Testis (tissue), 2 donors: Measurements from ENCODE around the gene CD274.

Experiments
- POLR2A ChIP-seq: fragments of 450-650 bp; IDR thresholded peaks from one replicate; pipeline ENCODE4 v1.6.1; 2017; ENCODE audit warnings: antibody characterized with exemption, mild to moderate bottlenecking, moderate library complexity
- TF ChIP-seq, protein P1 (sequence below), 3 experiments: fragments of 450-650 bp in 2 of 3; fragments of 200-600 bp in 1 of 3; sonication (generic) in 1 of 3; IDR thresholded peaks; one replicate each; pipeline ENCODE4 v1.5.1; 2016 to 2019; ENCODE audit warnings: antibody characterized with exemption in 3 of 3, mild to moderate bottlenecking in 2 of 3, moderate library complexity in 1 of 3

DNA sequence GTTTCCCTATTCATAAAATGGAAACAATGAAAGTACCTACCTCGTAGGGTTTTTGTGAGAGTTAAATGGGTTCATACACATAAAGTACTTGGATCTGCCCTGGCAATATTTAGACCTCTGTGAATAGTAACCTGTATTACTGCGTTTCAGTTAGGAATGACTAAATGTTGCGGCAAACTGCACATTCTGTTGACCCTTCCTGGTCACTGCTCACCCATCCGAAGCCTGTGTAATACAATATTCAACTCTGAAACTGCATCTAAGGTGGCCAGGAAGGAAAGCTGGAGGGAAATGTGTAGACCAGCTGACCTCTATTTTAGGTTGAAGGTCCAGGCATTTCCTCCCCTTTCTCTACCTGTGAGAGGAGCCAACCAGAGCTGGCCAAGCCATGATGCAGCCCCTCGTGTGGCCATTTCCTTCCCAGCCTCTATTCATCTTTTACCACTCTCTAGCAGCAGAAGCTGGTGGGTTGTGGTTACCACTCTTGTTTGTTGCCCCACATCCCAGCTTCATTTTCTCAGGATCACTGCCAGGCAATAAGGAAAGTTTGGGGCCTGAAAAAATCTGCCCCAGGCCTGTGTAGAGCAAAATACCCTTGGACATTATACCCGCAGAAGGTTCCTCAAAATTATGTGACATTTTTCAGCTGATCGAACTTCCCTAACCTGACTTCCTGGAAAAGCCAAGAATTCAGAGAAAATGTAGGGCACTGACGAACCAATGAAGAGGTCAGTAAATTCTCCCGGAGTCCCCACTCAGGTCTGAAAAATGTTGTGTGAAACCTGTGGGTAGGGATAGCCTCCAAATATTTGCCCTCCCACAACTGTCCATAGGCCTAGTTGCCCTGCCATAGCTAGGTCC, 39.5 kb downstream of the CD274 start:
- TF ChIP-seq, protein P1, sequence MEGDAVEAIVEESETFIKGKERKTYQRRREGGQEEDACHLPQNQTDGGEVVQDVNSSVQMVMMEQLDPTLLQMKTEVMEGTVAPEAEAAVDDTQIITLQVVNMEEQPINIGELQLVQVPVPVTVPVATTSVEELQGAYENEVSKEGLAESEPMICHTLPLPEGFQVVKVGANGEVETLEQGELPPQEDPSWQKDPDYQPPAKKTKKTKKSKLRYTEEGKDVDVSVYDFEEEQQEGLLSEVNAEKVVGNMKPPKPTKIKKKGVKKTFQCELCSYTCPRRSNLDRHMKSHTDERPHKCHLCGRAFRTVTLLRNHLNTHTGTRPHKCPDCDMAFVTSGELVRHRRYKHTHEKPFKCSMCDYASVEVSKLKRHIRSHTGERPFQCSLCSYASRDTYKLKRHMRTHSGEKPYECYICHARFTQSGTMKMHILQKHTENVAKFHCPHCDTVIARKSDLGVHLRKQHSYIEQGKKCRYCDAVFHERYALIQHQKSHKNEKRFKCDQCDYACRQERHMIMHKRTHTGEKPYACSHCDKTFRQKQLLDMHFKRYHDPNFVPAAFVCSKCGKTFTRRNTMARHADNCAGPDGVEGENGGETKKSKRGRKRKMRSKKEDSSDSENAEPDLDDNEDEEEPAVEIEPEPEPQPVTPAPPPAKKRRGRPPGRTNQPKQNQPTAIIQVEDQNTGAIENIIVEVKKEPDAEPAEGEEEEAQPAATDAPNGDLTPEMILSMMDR (IDR thresholded peaks at IDR 0.05): no peak
- no peak for TF ChIP-seq POLR2A
